Fibroblast of lung (primary cell): ENCODE measurements around the gene TNK2.

Experiments used
- EZH2 ChIP-seq: IDR thresholded peaks from 2 replicates; pipeline ENCODE4 v1.5.1; 2012; ENCODE audit warnings: low read length, control low read depth, mild to moderate bottlenecking; ENCODE audit errors: missing control alignments
- TF ChIP-seq, protein P1 (sequence below), 2 donors: IDR thresholded peaks in 1 of 2; conservative IDR thresholded peaks in 1 of 2; 1 replicate in 1 of 2; 2 replicates in 1 of 2; pipeline ENCODE4 v1.5.1; 2011 to 2012; ENCODE audit warnings: low read length in 2 of 2, control low read depth in 1 of 2, inconsistent platforms in 1 of 2, low read depth in 1 of 2, mild to moderate bottlenecking in 1 of 2

DNA sequence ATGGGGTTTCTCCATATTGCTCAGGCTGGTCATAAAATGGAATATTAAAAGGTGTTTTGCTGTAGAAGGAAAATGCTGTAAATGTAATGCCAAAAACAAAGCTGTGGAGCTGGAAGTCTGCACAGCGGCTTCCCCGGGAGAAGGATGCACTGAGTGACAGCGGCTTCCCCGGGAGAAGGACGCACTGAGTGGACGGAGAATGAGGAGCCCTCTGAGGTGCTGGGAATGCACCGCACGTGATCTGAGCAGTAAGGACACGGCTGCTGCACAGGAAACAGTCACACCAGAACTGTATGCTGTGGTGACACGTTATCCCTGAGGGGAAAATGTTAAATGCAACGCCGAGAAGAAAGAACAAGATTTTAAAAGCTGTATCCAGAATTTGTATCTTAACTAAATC is 24.6 kb downstream of the TNK2 start:
- TF ChIP-seq EZH2: no peak
- TF ChIP-seq, protein P1, sequence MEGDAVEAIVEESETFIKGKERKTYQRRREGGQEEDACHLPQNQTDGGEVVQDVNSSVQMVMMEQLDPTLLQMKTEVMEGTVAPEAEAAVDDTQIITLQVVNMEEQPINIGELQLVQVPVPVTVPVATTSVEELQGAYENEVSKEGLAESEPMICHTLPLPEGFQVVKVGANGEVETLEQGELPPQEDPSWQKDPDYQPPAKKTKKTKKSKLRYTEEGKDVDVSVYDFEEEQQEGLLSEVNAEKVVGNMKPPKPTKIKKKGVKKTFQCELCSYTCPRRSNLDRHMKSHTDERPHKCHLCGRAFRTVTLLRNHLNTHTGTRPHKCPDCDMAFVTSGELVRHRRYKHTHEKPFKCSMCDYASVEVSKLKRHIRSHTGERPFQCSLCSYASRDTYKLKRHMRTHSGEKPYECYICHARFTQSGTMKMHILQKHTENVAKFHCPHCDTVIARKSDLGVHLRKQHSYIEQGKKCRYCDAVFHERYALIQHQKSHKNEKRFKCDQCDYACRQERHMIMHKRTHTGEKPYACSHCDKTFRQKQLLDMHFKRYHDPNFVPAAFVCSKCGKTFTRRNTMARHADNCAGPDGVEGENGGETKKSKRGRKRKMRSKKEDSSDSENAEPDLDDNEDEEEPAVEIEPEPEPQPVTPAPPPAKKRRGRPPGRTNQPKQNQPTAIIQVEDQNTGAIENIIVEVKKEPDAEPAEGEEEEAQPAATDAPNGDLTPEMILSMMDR (conservative IDR thresholded peaks at IDR 0.05 in 1 of 2, IDR thresholded peaks at IDR 0.05 in 1 of 2; ENCODE audit: low read depth in 1 of 2, low read length in 2 of 2): no peak
